ENCODE measurements around the gene DNAJB8. TPM values are rescaled to one million over a fixed set of nuclear protein-coding genes. Genes with fewer than 3 reads are reported as not detected.

The DNAJB8 gene
- polyA plus RNA-seq, 1 experiment = not detected

- no peak overlapping the region for H3K4me3 ChIP-seq (ENCODE audit: low read depth, low read length)
- ChIA-PET POLR2A (no interaction called here), CTCF (interaction anchor here (1.7 kb wide), 1 partner anchor 309 kb away, joined by 3 read pairs; no protein-coding TSS in a partner anchor)
- no peaks in the 10 kb centered on the region; the same call in 1 of the 2 replicates for H3K9me3 ChIP-seq (ENCODE audit: control insufficient read depth, insufficient read depth, low read length)
- no peak overlapping the region for H3K27ac ChIP-seq (ENCODE audit: low read depth, low read length)
- peaks cover 4% of the 10 kb centered on the region for H3K27me3 ChIP-seq (ENCODE audit: control insufficient read depth, insufficient read depth, low read length)
- TF ChIP-seq CTCF (IDR thresholded peaks at IDR 0.05; ENCODE audit: low read depth, low read length) = no peak
- no peak for DNase-seq (ENCODE audit: low read depth, low spot score)
Observed at GRCh38 chr3:128479558-128480086, 12.9 kb upstream of the DNAJB8 start.

GRCh38 chr3:128478576-128479506, 12.2 kb upstream of the DNAJB8 start:
- Histone ChIP-seq H3K27me3 (ENCODE audit: control insufficient read depth, insufficient read depth, low read length) (peaks cover 11% of the 10 kb centered on the region), H3K27ac (ENCODE audit: low read depth, low read length) (no peak overlapping the region), H3K4me3 (ENCODE audit: low read depth, low read length) (no peak overlapping the region), H3K9me3 (ENCODE audit: control insufficient read depth, insufficient read depth, low read length) (no peaks in the 10 kb centered on the region; the same call in 1 of the 2 replicates)
- ChIA-PET POLR2A (no interaction called here), CTCF (no interaction called here)
- DNase-seq (ENCODE audit: low read depth, low spot score) = no peak
- no peak for TF ChIP-seq CTCF (IDR thresholded peaks at IDR 0.05; ENCODE audit: low read depth, low read length)

- POLR2A ChIA-PET = no interaction called here
- no peak for TF ChIP-seq CTCF (IDR thresholded peaks at IDR 0.05; ENCODE audit: low read depth, low read length)
- Histone ChIP-seq H3K4me3 (ENCODE audit: low read depth, low read length) (no peak overlapping the region), H3K9me3 (ENCODE audit: control insufficient read depth, insufficient read depth, low read length) (peaks cover 1% of the 10 kb centered on the region), H3K27me3 (ENCODE audit: control insufficient read depth, insufficient read depth, low read length) (peaks cover 31% of the 10 kb centered on the region), H3K27ac (ENCODE audit: low read depth, low read length) (no peak overlapping the region)
- no peak for DNase-seq (ENCODE audit: low read depth, low spot score)
- CTCF ChIA-PET = interaction anchor here (1.0 kb wide), 1 partner anchor 51 kb away, joined by 3 read pairs; no protein-coding TSS in a partner anchor
Observed at GRCh38 chr3:128476659-128477058, 10.0 kb upstream of the DNAJB8 start.

GRCh38 chr3:128475355-128475754, 8.7 kb upstream of the DNAJB8 start:
- peaks cover 41% of the 10 kb centered on the region for H3K27me3 ChIP-seq (ENCODE audit: control insufficient read depth, insufficient read depth, low read length)
- CTCF ChIA-PET = interaction anchor here (0.6 to 1.0 kb wide), 3 partner anchors 22 to 152 kb away, joined by 3 to 4 read pairs (median 3); no protein-coding TSS in a partner anchor
- TF ChIP-seq CTCF (IDR thresholded peaks at IDR 0.05; ENCODE audit: low read depth, low read length) = no peak
- POLR2A ChIA-PET = no interaction called here
- no peak for DNase-seq (ENCODE audit: low read depth, low spot score)
- no peak overlapping the region for H3K27ac ChIP-seq (ENCODE audit: low read depth, low read length)
- H3K4me3 ChIP-seq (ENCODE audit: low read depth, low read length) = no peak overlapping the region
- peaks cover 4% of the 10 kb centered on the region for H3K9me3 ChIP-seq (ENCODE audit: control insufficient read depth, insufficient read depth, low read length)

- Histone ChIP-seq H3K4me3 (ENCODE audit: low read depth, low read length) (no peak overlapping the region), H3K27me3 (ENCODE audit: control insufficient read depth, insufficient read depth, low read length) (peaks cover 48% of the 10 kb centered on the region), H3K9me3 (ENCODE audit: control insufficient read depth, insufficient read depth, low read length) (peaks cover 4% of the 10 kb centered on the region; the same call in 1 of the 2 replicates), H3K27ac (ENCODE audit: low read depth, low read length) (no peak overlapping the region)
- TF ChIP-seq CTCF (IDR thresholded peaks at IDR 0.05; ENCODE audit: low read depth, low read length) = no peak
- POLR2A ChIA-PET = no interaction called here
- CTCF ChIA-PET = no interaction called here
- DNase-seq (ENCODE audit: low read depth, low spot score) = no peak
Observed at GRCh38 chr3:128473737-128474136, 7.0 kb upstream of the DNAJB8 start.

All from AG04450 (cell line).